GM18873 (cell line): ENCODE results near the gene BATF3.

Experiments used
- ATAC-seq: cut with Tn5 transposase; IDR thresholded peaks from one replicate; pipeline ENCODE4 v1.9.1; 2021; ENCODE audit warnings: mild to moderate bottlenecking, moderate library complexity, moderate number of reproducible peaks; ENCODE audit not compliant: unreplicated experiment, low FRiP score

Gene BATF3

DNA sequence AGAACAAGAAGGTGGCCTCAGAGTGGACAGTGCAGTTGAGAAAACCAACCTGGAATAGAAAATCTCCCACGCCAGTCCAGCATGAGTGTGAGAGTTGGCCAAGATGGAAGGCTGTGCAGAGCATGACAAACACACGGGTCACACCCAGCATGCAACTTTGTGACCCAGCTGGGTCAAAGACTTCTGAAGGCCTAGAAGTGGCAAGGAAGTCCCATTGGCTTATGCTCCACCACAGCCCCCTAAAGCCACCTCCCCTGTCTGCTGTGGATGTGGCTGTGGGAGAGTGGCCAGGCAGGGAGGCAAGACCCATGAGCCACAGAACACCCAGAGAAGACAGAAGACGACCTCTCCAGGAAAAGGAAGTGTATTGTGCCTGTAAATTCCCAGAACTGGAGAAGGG, 13.6 kb downstream of the BATF3 start:
- ATAC-seq, result no peak

DNA sequence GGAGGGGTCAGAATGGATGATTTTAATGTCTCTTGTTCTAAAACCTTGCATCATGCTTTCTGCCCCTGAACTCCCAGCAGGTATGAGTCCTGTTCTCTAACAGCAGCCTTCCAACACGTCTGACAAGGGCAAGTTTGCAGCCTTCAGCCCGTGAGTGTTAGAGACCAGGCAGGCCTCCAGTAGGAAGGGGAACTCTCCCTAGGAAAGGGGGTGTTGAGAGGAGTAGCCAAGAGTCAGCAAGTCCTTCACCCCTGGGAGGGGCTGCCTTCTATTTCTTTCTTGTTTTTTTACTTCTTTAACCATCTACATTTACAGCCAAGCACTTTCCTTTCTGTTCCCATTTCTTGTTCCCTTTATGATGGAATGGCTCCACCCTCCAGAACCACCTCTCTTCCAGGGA, 14.2 kb downstream of the BATF3 start:
- no peak for ATAC-seq

DNA sequence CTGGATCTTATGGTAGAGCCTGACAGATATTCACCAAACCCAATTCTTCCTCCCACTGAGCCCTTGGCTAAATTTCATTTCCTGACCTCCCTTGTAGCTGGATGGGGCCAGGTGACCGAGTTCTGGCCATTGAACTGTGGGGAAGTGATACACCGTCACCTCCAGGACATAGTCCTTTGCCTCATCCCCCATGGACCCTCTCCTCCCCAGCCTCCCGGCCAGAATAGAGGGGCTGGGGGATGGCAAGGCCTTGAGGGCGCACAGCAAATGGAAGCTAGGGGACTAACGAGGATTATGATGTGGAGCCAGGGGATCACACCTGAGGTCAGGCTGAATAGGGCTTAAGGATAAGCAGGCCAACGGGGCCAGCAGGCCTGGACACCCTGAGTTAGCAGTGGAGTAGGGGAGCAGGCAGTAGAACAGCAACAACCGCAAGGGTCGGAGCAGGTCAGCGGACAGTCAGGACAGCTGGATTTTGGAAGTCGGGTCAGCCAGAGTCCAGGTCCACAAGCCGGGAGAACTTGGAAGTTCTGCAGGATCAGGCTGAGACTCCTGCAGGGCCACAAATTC, 15.0 kb downstream of the BATF3 start:
- ATAC-seq, result no peak

DNA sequence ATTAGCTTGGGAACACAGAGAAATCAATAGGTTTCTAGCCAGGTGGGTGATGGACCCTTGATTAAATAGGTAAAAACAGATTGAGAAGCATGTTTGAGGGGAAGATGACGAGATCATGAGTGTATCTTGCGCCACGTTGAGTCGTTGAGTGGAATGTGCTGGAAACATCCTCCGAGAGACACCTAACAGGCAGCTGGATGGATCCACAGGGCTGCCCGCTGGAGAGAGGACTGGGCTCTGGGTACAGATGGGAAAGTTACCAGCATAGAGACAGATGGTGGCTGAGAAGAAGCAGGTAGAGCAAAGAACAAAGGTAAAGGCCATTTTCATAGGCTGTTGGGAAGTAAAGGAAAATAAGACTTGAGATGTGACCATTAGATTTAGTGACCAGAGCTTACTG, 15.6 kb downstream of the BATF3 start:
- no peak for ATAC-seq

DNA sequence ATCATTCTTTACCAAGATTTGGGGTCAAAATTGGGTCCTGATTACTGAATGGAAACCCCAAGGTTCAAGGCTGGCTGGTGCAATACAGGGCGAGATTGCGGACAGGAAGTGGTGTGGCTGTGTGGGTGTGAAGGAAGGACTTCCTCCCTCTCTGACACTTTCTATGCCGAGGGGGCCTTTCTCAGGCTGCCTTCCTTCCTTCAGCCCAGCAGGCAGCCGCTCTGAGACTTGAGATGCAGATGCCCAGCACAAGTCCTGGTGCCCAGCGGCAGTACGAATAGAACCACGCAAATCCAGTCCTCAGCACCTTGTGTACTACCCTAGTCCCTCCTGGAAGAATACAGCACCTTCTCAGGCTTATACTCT, 16.3 kb downstream of the BATF3 start:
- ATAC-seq, result peak; percentile 61

DNA sequence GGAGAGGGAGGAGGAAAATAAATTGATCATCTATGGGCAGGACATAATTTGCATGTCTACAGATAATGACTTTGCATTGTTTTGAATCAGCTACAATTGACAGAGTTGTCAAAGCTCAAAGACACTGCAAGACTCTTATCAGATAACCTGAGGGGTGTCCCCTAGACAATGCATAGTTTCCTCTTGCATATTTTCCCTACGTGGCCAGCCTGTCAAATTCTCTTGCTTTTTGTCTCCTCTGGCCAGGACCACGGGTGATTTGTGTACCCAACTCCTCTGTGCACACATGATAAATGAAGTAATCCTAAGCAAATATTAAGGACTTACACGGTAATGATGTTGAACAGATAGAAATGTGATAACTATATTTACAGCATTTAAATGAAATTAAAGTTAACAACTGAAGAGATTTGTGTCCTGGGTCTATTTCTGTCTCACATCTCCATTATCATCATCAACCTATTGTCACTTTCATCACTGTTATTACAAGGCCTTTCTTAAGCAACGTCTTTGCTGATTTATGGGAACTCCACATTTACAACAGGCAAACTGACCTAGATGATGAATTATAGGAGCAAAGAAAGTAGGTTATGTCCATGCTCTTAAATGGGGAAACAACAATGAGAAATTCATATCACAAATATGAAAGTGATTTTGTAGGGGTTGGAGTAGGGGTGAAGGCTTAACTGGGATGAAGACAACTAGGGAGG, 18.8 kb downstream of the BATF3 start:
- ATAC-seq, result no peak

DNA sequence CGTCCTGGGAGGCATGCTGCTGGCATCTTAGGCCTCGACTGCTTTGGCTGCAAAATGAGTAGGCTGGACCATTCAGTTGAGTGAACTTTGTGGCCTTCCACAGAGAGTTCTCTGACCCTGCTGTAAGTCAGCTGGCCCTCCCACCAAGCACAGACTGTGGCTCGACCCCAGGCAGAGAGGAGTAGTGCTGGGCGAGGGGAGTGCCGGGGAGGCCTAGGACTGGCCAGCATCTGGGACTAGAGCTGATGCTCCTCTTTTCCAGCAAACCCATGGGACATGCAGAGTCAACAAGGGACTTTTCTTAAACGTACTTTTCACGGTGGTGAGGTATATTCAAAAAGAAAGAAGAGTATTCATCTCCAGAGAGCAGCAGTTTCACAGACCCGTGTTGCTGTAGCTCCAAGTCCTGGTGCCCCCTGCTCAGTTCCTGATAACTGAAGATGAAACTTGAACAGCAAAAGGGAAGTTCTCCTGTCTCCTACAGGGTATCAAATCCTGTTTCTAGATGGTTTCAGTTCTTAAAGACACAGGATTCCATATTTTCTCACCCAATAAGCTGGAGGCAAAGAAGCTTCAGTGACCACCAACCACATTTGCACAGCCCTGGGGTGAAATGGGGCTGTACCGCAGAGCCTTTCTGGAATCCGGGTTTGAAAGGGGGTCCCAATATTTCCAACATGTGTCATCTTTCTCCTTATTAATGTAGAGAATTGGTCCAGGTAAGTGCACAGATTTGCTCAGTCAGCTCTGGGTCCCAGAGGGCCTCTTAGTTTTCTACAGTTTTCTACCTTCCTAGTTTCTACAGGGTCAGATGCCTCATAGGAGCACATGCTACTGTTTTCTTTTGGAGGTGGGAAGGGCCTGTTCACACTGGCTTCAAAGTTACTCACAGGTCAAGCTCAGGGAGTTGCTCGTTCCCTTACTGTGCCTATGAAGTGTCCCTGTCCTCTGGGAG, 20.9 kb downstream of the BATF3 start:
- peak; percentile 62 for ATAC-seq

DNA sequence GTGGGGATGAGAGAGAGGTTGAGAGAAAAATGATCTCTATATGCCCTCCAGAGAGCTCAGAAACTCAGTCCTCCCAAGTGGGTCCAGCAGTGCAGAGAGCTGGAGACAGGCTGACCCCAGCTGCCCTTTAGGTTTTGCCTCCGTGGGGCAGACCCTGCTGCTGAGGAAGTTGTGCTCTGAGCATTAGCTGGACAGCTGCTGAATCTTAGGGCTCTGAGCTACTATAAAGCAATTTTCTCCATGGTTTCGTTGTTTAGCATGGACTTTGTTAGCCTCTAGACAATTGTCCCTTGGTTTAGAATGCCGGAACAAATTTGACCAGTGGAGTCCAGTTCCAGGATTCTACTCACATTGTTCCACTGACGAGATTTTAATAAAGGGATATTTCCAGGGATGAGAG, 22.1 kb downstream of the BATF3 start:
- no peak for ATAC-seq

DNA sequence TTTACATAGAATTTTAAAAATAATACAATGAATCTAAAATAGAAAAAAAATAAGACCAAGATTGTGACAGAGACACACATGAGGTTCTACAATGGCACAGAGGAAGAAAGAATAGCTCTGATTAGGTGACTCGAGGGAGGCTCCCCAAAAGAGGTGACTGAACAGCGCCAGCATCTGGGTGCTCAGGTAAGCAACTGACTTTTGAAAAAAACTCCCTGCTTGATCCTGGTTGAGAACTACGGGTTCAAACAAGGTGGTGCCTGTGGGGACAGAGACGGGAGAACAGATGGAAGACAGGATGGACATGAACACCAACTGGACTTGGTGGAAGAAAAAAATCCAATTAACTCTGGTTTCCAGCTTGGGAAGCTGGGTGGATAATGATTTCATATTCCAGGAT, 22.5 kb downstream of the BATF3 start:
- ATAC-seq, result no peak

DNA sequence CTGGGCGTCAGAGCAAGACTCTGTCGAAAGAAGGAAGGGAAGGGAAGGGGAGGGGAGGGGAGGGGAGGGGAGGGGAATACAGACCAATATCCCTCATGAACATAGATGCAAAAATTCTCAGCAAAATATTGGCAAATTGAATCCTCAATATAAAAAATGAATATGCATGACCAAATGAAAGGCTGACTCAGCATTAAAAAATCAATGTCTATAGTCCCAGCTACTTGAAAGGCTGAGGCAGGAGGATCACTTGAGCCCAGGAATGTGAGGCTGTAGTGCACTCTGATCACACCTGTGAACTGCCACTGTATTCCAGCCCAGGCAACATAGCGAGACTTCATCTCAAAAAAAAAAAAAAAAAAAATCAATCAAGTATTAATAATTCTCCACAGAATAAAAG, 24.0 kb downstream of the BATF3 start:
- ATAC-seq, result no peak

DNA sequence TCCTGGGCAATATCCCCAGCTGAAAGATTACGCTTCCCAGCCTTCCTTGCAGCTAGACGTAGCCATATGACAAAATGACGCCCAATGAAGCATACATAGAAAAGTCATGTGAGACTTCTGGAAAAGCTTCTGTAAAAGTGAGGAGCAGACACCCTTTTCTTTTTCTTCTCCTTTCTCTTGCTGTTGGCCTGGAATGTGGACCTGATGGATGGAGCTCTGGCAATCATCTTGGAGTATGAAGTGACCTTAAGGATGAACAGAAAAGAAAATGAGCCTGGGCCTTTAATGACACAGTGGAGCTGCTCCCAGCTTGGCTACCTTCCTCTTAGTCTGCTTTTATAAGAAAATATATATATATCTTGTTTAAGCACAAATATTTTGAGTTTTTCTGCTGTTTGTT, 24.8 kb downstream of the BATF3 start:
- ATAC-seq, result no peak

DNA sequence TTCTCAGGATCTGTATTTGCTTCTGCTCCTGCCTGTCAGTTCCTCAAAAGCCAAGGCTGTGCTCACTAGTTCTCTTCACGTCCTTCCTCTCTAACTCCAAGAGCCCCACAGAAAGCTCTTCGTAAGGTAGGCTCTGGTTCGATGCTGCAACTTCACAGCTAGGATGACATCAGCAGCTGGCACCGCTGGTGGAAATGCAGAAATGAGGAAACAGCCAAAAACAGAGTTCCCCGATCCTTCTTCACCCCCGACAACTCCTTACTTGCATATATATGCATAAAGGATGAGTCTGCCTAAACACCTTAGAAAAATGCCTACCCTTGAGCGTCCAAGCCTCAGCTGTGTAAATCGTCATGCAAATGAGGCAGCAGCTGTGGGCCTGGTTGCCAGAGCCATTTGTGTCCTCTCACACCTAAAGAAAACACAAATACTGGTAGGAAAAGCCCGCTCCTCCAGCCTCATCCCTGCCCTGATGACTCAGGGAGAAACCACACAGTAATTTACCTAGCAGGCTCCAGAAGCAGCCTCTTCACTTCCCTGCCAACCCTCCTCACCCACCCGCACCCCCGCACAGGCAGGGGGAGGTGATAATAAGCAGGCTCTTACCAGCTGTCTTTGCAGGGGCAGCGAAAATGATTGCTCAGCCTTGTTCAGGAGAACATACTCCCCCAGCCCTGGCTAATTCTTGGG, 28.2 kb downstream of the BATF3 start:
- ATAC-seq, result no peak

DNA sequence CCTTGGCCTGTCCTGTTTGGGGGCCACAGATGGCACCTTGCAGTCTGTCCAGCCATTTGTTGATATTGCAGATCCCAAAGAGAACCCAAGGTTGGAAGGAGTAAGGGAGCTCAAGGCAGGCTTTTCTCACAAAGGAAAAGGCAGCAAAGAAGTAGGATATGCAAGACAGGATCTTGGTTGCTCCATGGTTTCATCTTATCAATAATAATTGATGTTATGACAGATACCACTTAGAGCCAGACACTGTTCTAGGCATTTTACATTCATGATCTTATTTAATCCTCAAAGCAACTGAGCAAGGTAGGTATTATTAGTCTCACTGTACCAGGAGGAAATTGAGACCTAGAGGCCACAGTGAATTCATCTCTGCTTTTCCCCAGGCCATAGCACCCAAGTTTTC, 28.8 kb downstream of the BATF3 start:
- ATAC-seq, result no peak

DNA sequence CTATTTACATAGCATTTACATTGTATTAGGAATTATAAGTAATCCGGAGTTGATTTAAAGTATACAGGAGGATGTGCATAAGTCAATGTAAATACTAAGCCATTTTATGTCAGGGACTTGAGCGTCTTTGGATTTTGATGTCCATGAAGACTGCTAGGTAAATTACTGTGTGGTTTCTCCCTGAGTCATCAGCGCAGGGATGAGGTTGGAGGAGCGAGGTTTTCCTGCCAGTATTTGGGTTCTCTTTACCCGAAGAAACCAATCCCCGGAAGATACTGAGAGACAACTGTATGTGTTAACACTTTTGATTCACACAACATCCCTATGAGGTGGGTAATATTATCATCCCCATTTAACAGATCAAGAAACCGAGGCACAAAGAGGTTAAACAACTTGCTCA, 29.3 kb downstream of the BATF3 start:
- no peak for ATAC-seq

DNA sequence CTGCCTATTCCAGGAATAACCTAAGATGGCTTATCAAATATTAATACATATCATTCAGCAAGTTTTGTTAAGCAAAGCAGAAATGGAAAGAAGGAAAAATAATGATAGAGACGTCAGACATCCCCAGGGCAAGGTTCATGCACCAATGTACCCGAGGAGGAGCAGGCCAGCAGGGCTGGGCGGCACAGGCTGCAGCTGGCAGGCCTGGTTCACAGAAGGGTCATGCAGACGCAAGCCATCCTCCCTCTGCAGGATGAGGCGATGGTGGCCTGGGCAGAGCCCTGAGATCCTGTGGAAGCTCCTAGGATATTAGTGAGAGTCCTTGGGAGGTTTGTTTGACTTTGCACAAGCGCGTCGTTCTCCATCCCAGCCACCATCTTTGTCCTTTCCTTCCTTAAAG, 30.0 kb downstream of the BATF3 start:
- ATAC-seq, result no peak

DNA sequence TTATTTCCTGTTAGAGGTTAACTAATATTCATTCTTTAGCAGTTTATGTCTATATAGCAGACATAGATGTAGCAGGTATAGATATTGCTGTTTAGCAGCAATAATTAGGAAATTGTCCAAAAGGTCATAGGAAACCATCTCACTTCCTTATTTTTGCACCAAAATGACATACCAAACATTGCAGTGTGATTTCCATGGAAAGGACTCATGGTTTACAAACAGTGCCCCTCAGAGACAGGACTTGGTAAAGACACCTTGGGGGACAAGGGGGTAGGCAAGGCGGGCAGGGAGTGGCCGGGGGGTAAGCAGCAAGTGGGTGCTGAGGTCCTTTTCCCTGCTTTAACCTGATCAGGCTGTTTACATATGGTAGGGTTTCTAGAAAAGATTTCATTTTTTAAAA, 30.5 kb downstream of the BATF3 start:
- no peak for ATAC-seq

DNA sequence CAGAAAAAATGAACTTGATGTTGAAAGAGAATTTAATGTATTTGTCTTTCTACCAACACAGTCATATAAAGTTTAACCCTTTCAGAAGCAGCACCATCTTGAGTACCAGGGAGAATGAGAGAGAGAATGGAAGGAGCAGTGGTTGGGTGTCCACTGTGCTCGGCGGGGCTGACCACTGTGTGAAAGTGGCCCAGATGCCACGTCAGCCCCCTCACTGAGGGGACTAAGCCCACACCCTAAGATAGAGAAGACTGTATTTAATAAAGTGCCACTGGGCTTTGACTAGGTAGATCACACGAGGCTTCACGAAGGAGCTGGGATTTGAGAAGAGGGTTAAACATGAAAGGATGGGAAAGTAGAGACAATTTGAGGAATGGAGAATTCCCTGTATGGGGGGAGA, 31.2 kb downstream of the BATF3 start:
- ATAC-seq, result no peak

DNA sequence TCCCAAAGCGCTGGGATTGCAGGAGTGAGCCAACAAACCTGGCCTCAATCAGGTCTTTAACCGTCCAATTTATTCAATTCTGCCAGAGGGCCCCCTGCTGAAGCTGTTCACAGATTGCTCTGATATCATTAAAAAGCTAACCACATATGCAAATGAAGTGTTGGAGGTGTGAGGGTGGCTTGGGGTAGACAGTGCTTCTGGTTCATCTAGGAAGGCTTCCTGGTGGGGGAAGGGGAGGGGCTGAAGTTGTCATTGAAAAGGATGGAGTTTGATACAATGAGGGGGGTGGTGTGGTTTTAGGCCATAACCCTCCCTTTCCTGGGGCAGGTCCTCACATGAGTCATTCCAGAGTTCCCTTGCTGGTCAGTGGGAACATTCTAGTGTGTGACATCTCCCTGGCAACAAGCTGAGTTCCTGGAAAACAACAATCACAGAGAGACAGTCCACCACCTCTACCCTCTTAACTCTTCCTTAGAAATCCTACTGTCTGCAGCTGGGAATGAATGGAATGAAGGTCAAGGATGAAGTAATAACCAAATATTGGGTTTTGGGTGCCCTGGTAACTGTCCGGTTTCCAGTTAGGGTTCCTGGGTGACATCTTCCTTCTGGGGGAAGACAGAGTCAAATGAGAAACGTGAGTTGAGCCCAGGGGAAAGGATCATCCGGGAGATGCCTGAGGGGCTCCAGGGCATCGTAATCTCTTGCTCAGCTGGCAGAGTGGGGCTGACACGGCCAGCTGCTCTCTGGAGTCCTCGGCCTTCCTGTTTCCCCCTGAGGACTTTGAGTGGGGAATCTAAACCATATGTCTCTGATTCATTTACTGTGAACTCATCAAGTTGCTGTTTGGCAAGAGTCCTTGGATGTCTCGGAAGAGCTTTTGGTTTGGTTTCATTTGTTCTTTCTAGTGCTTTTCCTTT, 32.2 kb downstream of the BATF3 start:
- no peak for ATAC-seq

DNA sequence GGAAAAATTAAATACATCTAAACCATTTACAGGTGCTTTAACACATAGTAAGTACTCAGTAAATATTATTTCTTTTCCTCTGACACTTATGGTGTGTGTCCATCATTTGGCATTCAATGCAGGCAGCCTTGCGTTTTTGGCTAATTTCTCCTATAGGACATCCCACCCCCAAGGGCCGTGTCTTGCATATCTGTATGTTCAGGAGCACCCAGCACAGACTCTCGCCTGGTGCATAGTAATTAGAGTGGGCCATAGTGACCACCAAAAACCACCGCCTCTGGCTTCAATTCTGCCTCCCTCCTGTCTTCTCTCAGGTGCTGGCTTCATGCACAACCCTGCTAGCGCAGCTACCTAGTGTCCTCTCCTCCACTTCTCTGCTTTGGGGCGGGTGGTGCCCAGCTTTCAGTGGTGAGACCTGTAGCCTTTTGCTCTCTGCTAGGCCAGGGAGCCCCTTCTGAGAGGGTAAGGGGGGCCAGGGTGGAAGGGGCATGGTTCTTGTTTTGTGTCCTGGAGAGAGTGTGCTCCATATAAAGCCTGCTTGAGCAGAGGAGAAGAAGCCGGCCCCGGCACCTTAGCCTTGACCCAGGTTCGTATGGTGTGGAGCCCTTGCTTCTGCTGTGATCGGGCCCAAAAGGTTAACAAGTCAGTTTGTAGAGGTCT, 33.4 kb downstream of the BATF3 start:
- ATAC-seq, result no peak
